ENCODE results near the gene EPN2. TPM values are rescaled to one million over a fixed set of nuclear protein-coding genes. Genes with fewer than 3 reads are reported as not detected.

EPN2 gene
- total RNA-seq, 4 donors from 2014 or later, result 26.0 to 45.9 (median 34.6) TPM

DNA sequence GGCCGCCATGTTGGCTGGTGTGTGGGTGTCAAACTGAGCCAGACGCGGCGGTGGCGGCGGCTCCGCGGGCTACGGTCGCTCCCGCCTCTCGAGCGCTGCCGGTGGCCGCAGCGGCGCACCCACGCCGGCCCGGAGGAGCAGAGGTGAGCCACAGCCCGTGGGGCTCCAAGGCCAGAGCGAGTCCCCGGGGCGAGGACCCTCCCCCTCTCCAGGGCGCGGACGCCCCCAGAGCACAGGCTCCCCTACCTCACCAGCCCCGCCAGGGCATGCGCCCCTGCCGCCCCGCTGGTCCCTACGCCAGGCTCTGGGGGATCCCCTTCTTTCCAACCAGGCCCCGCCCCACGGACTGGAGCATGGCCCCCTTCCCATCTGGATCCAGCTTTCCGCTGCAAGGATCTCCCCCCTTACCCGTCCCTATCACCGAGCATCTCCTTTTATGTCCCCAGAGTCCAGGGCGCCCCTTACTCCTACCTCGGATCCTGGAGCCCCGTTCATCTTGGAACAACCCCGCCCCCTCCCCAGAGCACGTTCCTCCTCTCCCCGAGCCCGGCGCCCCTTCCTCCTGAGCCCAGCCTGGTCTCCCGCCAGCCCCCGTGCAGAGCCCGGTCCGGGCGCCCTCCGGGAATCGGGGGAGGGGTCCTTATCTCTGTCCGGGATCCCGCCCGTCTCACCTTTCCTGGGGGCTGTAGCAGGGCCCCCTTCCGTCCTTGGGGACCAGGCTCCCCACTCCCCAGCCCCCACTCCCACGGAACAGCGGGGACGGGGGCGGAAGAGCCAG, 412 bp downstream of the EPN2 start:
- ATAC-seq (ENCODE audit: low FRiP score), result peak; percentile 30
- DNase-seq (ENCODE audit: low spot score), result peak; percentile 21
- TF ChIP-seq, protein P1, sequence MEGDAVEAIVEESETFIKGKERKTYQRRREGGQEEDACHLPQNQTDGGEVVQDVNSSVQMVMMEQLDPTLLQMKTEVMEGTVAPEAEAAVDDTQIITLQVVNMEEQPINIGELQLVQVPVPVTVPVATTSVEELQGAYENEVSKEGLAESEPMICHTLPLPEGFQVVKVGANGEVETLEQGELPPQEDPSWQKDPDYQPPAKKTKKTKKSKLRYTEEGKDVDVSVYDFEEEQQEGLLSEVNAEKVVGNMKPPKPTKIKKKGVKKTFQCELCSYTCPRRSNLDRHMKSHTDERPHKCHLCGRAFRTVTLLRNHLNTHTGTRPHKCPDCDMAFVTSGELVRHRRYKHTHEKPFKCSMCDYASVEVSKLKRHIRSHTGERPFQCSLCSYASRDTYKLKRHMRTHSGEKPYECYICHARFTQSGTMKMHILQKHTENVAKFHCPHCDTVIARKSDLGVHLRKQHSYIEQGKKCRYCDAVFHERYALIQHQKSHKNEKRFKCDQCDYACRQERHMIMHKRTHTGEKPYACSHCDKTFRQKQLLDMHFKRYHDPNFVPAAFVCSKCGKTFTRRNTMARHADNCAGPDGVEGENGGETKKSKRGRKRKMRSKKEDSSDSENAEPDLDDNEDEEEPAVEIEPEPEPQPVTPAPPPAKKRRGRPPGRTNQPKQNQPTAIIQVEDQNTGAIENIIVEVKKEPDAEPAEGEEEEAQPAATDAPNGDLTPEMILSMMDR (IDR thresholded peaks at IDR 0.05), result no peak

DNA sequence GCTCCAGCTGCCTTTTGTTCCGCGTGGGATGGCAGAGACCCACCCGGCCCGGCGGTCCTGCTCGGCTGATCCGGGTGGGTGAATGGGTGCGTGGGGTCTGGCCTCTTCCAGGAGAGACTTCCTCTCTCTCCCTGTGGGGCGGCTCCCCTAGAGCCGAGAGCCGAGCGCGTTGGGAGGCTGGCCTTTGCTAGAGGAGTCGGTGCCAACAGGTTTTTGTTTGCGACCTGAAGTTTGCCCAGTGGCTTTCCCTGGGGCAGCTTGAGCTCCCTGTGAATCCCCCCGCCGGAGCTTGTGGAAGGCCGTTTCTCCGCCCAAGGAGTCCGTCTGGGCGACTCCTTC, 970 bp downstream of the EPN2 start:
- DNase-seq (ENCODE audit: low spot score) (peak; percentile 21), ATAC-seq (ENCODE audit: low FRiP score) (no peak)
- TF ChIP-seq, protein P1 (IDR thresholded peaks at IDR 0.05), result no peak

DNA sequence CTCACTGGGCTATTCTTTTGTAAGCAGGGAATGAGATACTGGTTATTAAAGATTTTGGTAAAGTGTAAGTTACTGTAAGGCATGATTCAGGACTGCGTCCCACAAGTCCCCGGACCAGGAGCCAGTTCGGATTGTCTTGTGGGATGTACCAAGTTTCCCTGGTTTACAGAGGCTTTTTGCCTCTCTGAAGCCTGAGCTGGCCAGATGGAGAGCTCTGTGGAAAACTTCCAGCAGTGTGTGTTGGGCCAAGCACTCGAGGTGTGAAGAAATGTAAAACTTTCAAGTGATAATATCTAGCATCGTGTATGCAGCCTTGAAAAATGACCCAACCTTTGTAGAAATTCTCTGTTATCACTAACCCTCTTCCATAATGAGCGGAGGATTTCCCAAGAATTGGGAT, 2.4 kb downstream of the EPN2 start:
- no peak for DNase-seq (ENCODE audit: low spot score)
- ATAC-seq (ENCODE audit: low FRiP score), result no peak
- TF ChIP-seq, protein P1 (IDR thresholded peaks at IDR 0.05), result no peak

DNA sequence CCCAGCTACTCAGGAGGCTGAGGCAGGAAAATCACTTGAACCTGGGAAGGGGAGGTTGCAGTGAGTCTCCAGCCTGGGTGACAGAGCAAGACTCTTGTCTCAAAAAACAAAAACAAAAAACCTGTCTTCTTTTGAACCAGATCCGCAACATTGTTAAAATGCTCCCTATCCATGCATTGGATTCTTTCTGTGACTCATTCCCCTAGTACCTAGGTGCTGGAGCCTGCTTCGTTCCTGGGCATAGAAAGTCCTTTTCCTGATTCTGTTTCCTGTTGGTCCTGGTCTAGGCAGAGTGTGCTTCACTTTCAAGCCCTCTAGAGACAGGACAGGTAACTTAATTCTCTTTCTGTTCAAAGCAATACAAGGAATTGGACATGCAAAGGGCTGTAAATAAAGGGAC, 5.2 kb downstream of the EPN2 start:
- DNase-seq (ENCODE audit: low spot score) (no peak), ATAC-seq (ENCODE audit: low FRiP score) (no peak)
- TF ChIP-seq, protein P1 (IDR thresholded peaks at IDR 0.05), result no peak

DNA sequence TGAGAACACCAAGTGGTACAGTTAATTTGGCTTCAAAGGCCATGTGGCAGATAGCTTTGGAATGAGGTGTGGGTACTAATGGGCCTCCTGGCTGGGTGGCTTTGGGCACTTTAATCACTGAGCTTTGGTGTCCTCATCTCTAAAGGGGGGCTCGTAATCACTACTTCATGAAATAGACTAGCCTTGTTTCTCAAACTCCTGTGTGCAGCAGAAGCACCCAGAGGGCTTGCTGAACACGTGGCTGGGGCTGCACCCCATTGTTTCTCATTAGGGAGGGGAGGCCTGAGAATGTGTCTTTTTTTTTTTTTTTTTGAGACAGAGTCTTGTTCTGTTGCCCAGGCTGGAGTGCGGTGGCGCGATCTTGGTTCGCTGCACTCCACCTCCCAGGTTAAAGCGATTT, 5.8 kb downstream of the EPN2 start:
- ATAC-seq (ENCODE audit: low FRiP score), result no peak
- no peak for DNase-seq (ENCODE audit: low spot score)
- TF ChIP-seq, protein P1 (IDR thresholded peaks at IDR 0.05), result no peak

DNA sequence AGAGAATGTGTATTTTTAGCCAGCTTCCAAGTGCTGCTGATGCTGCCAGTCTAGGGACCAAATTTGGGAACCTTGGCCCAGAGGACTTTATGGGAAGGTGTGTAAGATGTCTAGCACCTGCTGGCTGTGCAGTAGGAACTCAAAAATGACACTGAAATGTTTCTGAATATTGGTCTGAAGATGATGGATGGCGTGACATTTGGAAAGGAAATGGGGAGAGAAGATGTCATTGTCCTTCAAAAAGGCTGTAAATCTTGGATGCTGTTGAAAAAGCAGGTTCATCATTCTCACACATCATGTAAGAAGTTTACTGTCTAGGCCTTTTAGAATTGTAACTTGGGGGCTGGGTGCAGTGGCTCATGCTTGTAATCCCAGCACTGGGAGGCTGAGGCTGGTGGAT, 6.7 kb downstream of the EPN2 start:
- ATAC-seq (ENCODE audit: low FRiP score), result no peak
- TF ChIP-seq, protein P1 (IDR thresholded peaks at IDR 0.05), result no peak
- no peak for DNase-seq (ENCODE audit: low spot score)

DNA sequence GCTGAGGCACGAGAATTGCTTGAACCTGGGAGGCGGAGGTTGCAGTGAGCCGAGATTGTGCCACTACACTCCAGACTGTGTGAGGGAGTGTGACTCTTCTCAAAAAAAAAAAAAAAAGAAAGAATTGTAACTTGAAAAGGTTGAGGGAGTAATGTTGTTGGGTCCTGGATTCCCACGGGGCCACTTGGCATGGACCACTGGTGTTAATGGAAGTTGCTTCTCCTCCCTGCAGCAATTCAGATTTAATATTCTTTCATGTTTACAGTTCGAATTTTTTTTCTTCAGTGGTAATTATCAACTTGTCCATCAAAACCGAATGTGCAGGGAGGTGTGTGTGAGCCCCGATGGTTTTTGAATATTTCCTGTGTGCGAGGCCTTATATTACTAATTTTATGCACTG, 7.2 kb downstream of the EPN2 start:
- TF ChIP-seq, protein P1 (IDR thresholded peaks at IDR 0.05), result no peak
- no peak for DNase-seq (ENCODE audit: low spot score)
- no peak for ATAC-seq (ENCODE audit: low FRiP score)
